ENCODE data around the gene SLC16A12.
"Not testable (repeated sequence)": the region's sequence is repeated elsewhere in the genome, so short reads cannot be mapped to it uniquely, and the experiment has no call there.

SLC16A12 gene

GRCh38 chr10:89395141-89395540 is 140.3 kb downstream of the SLC16A12 start:
- Mint-ChIP-seq H3K36me3 (ENCODE audit: low read depth) (peaks cover 25% of the 10 kb centered on the region), H3K27ac (no peak overlapping the region), H3K4me3 (no peak overlapping the region), H3K9me3 (peaks cover 30% of the 10 kb centered on the region), H3K27me3 (ENCODE audit: low read depth, poor library complexity) (no peaks in the 10 kb centered on the region), H3K4me1 (peaks cover 10% of the 10 kb centered on the region)
- no peak for TF ChIP-seq CTCF (IDR thresholded peaks at IDR 0.05)
- no peak for DNase-seq

- TF ChIP-seq CTCF (IDR thresholded peaks at IDR 0.05), result no peak
- Mint-ChIP-seq H3K4me3 (no peak overlapping the region), H3K27ac (no peak overlapping the region), H3K4me1 (peaks cover 10% of the 10 kb centered on the region), H3K9me3 (peaks cover 25% of the 10 kb centered on the region), H3K27me3 (ENCODE audit: low read depth, poor library complexity) (no peaks in the 10 kb centered on the region), H3K36me3 (ENCODE audit: low read depth) (peaks cover 12% of the 10 kb centered on the region)
- no peak for DNase-seq
These were observed 141.5 kb downstream of the SLC16A12 start for GRCh38 chr10:89393898-89394297.

GRCh38 chr10:89392974-89393373 is 142.4 kb downstream of the SLC16A12 start:
- peaks cover 15% of the 10 kb centered on the region for H3K9me3 Mint-ChIP-seq
- DNase-seq, result no peak
- H3K4me3 Mint-ChIP-seq, result peak overlapping the region; percentile 78
- H3K4me1 Mint-ChIP-seq, result peaks cover 10% of the 10 kb centered on the region
- peaks cover 3% of the 10 kb centered on the region for H3K27me3 Mint-ChIP-seq (ENCODE audit: low read depth, poor library complexity)
- H3K27ac Mint-ChIP-seq, result no peak overlapping the region
- H3K36me3 Mint-ChIP-seq (ENCODE audit: low read depth), result peaks cover 7% of the 10 kb centered on the region
- TF ChIP-seq CTCF (IDR thresholded peaks at IDR 0.05), result no peak

- peaks cover 9% of the 10 kb centered on the region for H3K9me3 Mint-ChIP-seq
- no peak within 1 kb of the TSS for H3K27ac Mint-ChIP-seq
- H3K36me3 Mint-ChIP-seq (ENCODE audit: low read depth), result peaks cover 4% of the 10 kb centered on the region
- DNase-seq, result no peak
- peaks cover 3% of the 10 kb centered on the region for H3K27me3 Mint-ChIP-seq (ENCODE audit: low read depth, poor library complexity)
- peak within 1 kb of the TSS; percentile 78 for H3K4me3 Mint-ChIP-seq
- TF ChIP-seq CTCF (IDR thresholded peaks at IDR 0.05), result no peak
- peaks cover 10% of the 10 kb centered on the region for H3K4me1 Mint-ChIP-seq
These were observed 143.3 kb downstream of the SLC16A12 start, which contains the start of gene IFIT1 for GRCh38 chr10:89391907-89392756. IFIT1 (plus strand) TSS chr10:89392623; CDS start chr10:89392713, 90 bp downstream.

- not testable (repeated sequence) for H3K27ac Mint-ChIP-seq; H3K36me3 Mint-ChIP-seq (ENCODE audit: low read depth); H3K4me3 Mint-ChIP-seq; H3K9me3 Mint-ChIP-seq; H3K27me3 Mint-ChIP-seq (ENCODE audit: low read depth, poor library complexity); DNase-seq
- peaks cover 10% of the 10 kb centered on the region for H3K4me1 Mint-ChIP-seq
These were observed 144.2 kb downstream of the SLC16A12 start for GRCh38 chr10:89391226-89391576.

GRCh38 chr10:89390476-89391225 is 144.7 kb downstream of the SLC16A12 start:
- peaks cover 3% of the 10 kb centered on the region for H3K27me3 Mint-ChIP-seq (ENCODE audit: low read depth, poor library complexity)
- H3K36me3 Mint-ChIP-seq (ENCODE audit: low read depth), result no peaks in the 10 kb centered on the region
- no peak for TF ChIP-seq CTCF (IDR thresholded peaks at IDR 0.05)
- H3K4me3 Mint-ChIP-seq, result no peak overlapping the region
- peaks cover 10% of the 10 kb centered on the region for H3K4me1 Mint-ChIP-seq
- peak overlapping the region; percentile 56 for H3K27ac Mint-ChIP-seq
- no peaks in the 10 kb centered on the region for H3K9me3 Mint-ChIP-seq
- DNase-seq, result no peak

Measured in nephron progenitor cell (in vitro differentiated cells).